ENCODE measurements around the gene SPRTN. TPM values are rescaled to one million over a fixed set of nuclear protein-coding genes. Genes with fewer than 3 reads are reported as not detected.

SPRTN gene
- polyA plus RNA-seq, 1 of the 3 experiments (the other 2 are of a cell fraction), result 17.3 TPM

DNA sequence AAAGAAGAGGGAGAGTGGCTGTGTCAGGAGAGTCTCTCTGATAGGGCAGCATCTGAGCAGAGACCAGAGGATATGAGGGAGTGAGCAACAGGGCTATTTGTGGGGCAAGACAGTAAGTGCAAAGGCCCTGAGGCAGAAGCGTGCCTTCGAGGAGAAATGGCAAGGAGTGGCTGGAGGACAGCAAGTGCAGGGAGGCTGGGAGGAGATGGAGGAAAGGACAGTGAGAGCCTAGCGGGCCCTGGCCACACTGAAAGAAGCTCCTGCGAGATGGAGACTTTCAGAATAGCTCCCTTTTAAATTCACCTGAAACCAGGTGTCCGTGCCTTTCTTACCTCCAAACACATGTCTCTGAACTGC lies 25.7 kb upstream of the SPRTN start:
- H3F3A ChIP-seq (replicated peaks; ENCODE audit: insufficient read depth), result no peaks in the 10 kb centered on the region
- no peak overlapping the region for H3K27ac ChIP-seq (ENCODE audit: low read depth in 2 of 2, low read length in 1 of 2)
- H3K4me3 ChIP-seq (ENCODE audit: low read depth in 2 of 2, low read length in 1 of 2), result no peak overlapping the region
- ChIA-PET POLR2A (no interaction called here), CTCF (interaction anchor here (0.6 to 1.2 kb wide), 2 partner anchors 45 to 291 kb away, joined by 3 read pairs; no protein-coding TSS in a partner anchor)
- no peaks in the 10 kb centered on the region; a peak in 1 of 4 replicates for H3K4me1 ChIP-seq (ENCODE audit: control insufficient read depth in 1 of 2, insufficient read depth in 2 of 2, low read depth in 1 of 2, low read length in 1 of 2)
- no peaks in the 10 kb centered on the region for H3K9me3 ChIP-seq
- H2AFZ ChIP-seq (ENCODE audit: low read depth), result no peak overlapping the region
- no peak for TF ChIP-seq GABPA (IDR thresholded peaks at IDR 0.05; ENCODE audit: low read depth)
- no peak for TF ChIP-seq ELF1 (IDR thresholded peaks at IDR 0.05)
- no peak for TF ChIP-seq JUND (IDR thresholded peaks at IDR 0.05)
- no peak for TF ChIP-seq TEAD4 (IDR thresholded peaks at IDR 0.05; ENCODE audit: borderline replicate concordance, insufficient read depth)
- no peak for TF ChIP-seq GATA2 (CRISPR knock-in tag; IDR thresholded peaks at IDR 0.05)
- TF ChIP-seq TAF1 (IDR thresholded peaks at IDR 0.05; ENCODE audit: borderline replicate concordance, low read depth, low read length), result no peak
- TF ChIP-seq TCF12 (IDR thresholded peaks at IDR 0.05), result no peak
- no peak overlapping the region for H3K9ac ChIP-seq
- no peaks in the 10 kb centered on the region for H4K20me1 ChIP-seq (ENCODE audit: insufficient read depth)
- no peak overlapping the region for H3K4me2 ChIP-seq
- DNase-seq, result no peak
- no peaks in the 10 kb centered on the region for H3K9me2 ChIP-seq
- no peaks in the 10 kb centered on the region for H3K79me2 ChIP-seq (ENCODE audit: insufficient read depth)
- H3K27me3 ChIP-seq (ENCODE audit: insufficient read depth), result no peaks in the 10 kb centered on the region
- WGBS (ENCODE audit: low lambda C conversion rate), result 80% methylated on average over 5 of the region's 5 CpGs
- no peaks in the 10 kb centered on the region for H3K36me3 ChIP-seq (replicated peaks in 1 of 2; ENCODE audit: control insufficient read depth in 1 of 2, insufficient read depth in 2 of 2, low read length in 1 of 2)

DNA sequence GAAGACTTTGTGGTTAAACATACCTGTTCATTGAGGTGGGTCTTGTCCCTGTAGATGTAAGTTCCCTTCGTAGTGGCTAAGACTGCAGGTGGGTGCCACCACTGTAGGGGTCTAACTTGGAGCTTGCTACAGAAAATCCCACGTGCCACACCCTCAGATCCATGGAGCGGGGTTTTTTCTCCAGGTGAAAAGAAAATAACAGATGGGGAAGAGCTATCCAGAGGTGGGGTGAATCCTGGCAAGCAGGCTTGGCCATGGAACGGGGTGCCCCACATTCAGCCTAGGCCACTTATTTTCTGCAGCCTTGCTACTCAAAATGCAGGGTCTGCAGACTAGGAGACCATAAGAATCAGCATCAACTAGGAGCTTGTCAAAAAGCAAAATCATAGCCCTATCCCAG lies 24.4 kb upstream of the SPRTN start:
- CTCF ChIA-PET, result interaction anchor here (1.2 kb wide), 1 partner anchor 290 kb away, joined by 3 read pairs; no protein-coding TSS in a partner anchor

DNA sequence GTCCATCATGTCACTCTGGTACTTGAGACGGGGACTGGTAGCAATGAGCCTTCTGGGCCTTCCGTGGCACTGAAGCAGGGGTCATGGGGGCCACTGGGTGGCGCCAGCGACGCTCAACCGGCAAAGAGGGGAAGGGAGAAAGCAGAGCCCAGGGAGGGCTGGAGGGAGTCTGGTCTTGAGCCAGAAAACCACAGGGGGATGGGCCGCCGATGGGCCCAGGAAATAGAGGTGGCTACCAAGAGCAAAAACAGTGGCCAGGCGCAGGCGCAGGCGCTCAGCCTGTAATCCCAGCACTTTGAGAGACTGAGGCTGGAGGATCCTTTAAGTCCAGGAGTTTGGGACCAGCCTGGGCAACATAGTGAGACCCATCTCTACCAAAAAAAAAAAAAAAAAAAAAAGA lies 22.2 kb upstream of the SPRTN start:
- DNase-seq, result peak; percentile 66
- H3K27ac ChIP-seq (ENCODE audit: low read depth in 2 of 2, low read length in 1 of 2), result no peak overlapping the region
- no peaks in the 10 kb centered on the region for H3K9me3 ChIP-seq
- no peak overlapping the region for H3K9ac ChIP-seq
- H3K4me1 ChIP-seq (ENCODE audit: control insufficient read depth in 1 of 2, insufficient read depth in 2 of 2, low read depth in 1 of 2, low read length in 1 of 2), result no peaks in the 10 kb centered on the region; a peak in 1 of 4 replicates
- H3K4me2 ChIP-seq, result no peak overlapping the region
- H3K79me2 ChIP-seq (ENCODE audit: insufficient read depth), result no peaks in the 10 kb centered on the region
- H3K27me3 ChIP-seq (ENCODE audit: insufficient read depth), result no peaks in the 10 kb centered on the region
- WGBS (ENCODE audit: low lambda C conversion rate), result 44% methylated on average over 10 of the region's 11 CpGs
- ChIA-PET POLR2A (no interaction called here), CTCF (interaction anchor here (0.7 to 1.5 kb wide), 8 partner anchors 14 to 303 kb away, joined by 3 read pairs; no protein-coding TSS in a partner anchor)
- H4K20me1 ChIP-seq (ENCODE audit: insufficient read depth), result no peaks in the 10 kb centered on the region
- H3K9me2 ChIP-seq, result no peaks in the 10 kb centered on the region
- no peak overlapping the region for H2AFZ ChIP-seq (ENCODE audit: low read depth)
- no peaks in the 10 kb centered on the region for H3K36me3 ChIP-seq (replicated peaks in 1 of 2; ENCODE audit: control insufficient read depth in 1 of 2, insufficient read depth in 2 of 2, low read length in 1 of 2)
- no peaks in the 10 kb centered on the region for H3F3A ChIP-seq (replicated peaks; ENCODE audit: insufficient read depth)
- H3K4me3 ChIP-seq (ENCODE audit: low read depth in 2 of 2, low read length in 1 of 2), result no peak overlapping the region
- TF ChIP-seq SMC3 (IDR thresholded peaks at IDR 0.05; ENCODE audit: low read depth, low read length), result peak; percentile 58
- TF ChIP-seq CHD2 (IDR thresholded peaks at IDR 0.05; ENCODE audit: low read length, partially characterized antibody), result no peak
- peak; percentile 54 for TF ChIP-seq RAD21 (IDR thresholded peaks at IDR 0.05; ENCODE audit: low read length)
- TF ChIP-seq, protein P1, sequence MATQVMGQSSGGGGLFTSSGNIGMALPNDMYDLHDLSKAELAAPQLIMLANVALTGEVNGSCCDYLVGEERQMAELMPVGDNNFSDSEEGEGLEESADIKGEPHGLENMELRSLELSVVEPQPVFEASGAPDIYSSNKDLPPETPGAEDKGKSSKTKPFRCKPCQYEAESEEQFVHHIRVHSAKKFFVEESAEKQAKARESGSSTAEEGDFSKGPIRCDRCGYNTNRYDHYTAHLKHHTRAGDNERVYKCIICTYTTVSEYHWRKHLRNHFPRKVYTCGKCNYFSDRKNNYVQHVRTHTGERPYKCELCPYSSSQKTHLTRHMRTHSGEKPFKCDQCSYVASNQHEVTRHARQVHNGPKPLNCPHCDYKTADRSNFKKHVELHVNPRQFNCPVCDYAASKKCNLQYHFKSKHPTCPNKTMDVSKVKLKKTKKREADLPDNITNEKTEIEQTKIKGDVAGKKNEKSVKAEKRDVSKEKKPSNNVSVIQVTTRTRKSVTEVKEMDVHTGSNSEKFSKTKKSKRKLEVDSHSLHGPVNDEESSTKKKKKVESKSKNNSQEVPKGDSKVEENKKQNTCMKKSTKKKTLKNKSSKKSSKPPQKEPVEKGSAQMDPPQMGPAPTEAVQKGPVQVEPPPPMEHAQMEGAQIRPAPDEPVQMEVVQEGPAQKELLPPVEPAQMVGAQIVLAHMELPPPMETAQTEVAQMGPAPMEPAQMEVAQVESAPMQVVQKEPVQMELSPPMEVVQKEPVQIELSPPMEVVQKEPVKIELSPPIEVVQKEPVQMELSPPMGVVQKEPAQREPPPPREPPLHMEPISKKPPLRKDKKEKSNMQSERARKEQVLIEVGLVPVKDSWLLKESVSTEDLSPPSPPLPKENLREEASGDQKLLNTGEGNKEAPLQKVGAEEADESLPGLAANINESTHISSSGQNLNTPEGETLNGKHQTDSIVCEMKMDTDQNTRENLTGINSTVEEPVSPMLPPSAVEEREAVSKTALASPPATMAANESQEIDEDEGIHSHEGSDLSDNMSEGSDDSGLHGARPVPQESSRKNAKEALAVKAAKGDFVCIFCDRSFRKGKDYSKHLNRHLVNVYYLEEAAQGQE (IDR thresholded peaks at IDR 0.05; ENCODE audit: low read depth, low read length), result no peak
- TF ChIP-seq, protein P2, sequence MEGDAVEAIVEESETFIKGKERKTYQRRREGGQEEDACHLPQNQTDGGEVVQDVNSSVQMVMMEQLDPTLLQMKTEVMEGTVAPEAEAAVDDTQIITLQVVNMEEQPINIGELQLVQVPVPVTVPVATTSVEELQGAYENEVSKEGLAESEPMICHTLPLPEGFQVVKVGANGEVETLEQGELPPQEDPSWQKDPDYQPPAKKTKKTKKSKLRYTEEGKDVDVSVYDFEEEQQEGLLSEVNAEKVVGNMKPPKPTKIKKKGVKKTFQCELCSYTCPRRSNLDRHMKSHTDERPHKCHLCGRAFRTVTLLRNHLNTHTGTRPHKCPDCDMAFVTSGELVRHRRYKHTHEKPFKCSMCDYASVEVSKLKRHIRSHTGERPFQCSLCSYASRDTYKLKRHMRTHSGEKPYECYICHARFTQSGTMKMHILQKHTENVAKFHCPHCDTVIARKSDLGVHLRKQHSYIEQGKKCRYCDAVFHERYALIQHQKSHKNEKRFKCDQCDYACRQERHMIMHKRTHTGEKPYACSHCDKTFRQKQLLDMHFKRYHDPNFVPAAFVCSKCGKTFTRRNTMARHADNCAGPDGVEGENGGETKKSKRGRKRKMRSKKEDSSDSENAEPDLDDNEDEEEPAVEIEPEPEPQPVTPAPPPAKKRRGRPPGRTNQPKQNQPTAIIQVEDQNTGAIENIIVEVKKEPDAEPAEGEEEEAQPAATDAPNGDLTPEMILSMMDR (IDR thresholded peaks at IDR 0.05), result peak; percentile 63

More for the DNA sequence above, 24.4 kb upstream of the SPRTN start:
- Histone ChIP-seq H3K4me3 (ENCODE audit: low read depth in 2 of 2, low read length in 1 of 2) (no peak overlapping the region), H3K9me3 (no peaks in the 10 kb centered on the region), H3K79me2 (ENCODE audit: insufficient read depth) (no peaks in the 10 kb centered on the region), H3K27ac (ENCODE audit: low read depth in 2 of 2, low read length in 1 of 2) (no peak overlapping the region), H3K9ac (no peak overlapping the region), H3K4me2 (no peak overlapping the region), H2AFZ (ENCODE audit: low read depth) (no peak overlapping the region), H3K4me1 (ENCODE audit: control insufficient read depth in 1 of 2, insufficient read depth in 2 of 2, low read depth in 1 of 2, low read length in 1 of 2) (no peaks in the 10 kb centered on the region; a peak in 1 of 4 replicates), H3F3A (replicated peaks; ENCODE audit: insufficient read depth) (no peaks in the 10 kb centered on the region), H3K27me3 (ENCODE audit: insufficient read depth) (no peaks in the 10 kb centered on the region), H4K20me1 (ENCODE audit: insufficient read depth) (no peaks in the 10 kb centered on the region), H3K9me2 (no peaks in the 10 kb centered on the region), H3K36me3 (replicated peaks in 1 of 2; ENCODE audit: control insufficient read depth in 1 of 2, insufficient read depth in 2 of 2, low read length in 1 of 2) (no peaks in the 10 kb centered on the region)
- no peak for TF ChIP-seq GATA2 (CRISPR knock-in tag; IDR thresholded peaks at IDR 0.05)
- TF ChIP-seq POLR2AphosphoS5 (IDR thresholded peaks at IDR 0.05; ENCODE audit: low read depth, low read length), result no peak
- TF ChIP-seq, protein P3, sequence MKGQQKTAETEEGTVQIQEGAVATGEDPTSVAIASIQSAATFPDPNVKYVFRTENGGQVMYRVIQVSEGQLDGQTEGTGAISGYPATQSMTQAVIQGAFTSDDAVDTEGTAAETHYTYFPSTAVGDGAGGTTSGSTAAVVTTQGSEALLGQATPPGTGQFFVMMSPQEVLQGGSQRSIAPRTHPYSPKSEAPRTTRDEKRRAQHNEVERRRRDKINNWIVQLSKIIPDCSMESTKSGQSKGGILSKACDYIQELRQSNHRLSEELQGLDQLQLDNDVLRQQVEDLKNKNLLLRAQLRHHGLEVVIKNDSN (IDR thresholded peaks at IDR 0.05; ENCODE audit: borderline replicate concordance, low read depth), result no peak
- 50% methylated on average over 4 of the region's 4 CpGs for WGBS (ENCODE audit: low lambda C conversion rate)
- no peak for DNase-seq
- POLR2A ChIA-PET, result no interaction called here
